ENCODE data around the gene PAX2. TPM values are rescaled to one million over a fixed set of nuclear protein-coding genes. Genes with fewer than 3 reads are reported as not detected.

The PAX2 gene
- total and polyA plus RNA-seq, 3 donors from 2014 or later, result 1.1 to 3.7 (median 1.5) TPM

DNA sequence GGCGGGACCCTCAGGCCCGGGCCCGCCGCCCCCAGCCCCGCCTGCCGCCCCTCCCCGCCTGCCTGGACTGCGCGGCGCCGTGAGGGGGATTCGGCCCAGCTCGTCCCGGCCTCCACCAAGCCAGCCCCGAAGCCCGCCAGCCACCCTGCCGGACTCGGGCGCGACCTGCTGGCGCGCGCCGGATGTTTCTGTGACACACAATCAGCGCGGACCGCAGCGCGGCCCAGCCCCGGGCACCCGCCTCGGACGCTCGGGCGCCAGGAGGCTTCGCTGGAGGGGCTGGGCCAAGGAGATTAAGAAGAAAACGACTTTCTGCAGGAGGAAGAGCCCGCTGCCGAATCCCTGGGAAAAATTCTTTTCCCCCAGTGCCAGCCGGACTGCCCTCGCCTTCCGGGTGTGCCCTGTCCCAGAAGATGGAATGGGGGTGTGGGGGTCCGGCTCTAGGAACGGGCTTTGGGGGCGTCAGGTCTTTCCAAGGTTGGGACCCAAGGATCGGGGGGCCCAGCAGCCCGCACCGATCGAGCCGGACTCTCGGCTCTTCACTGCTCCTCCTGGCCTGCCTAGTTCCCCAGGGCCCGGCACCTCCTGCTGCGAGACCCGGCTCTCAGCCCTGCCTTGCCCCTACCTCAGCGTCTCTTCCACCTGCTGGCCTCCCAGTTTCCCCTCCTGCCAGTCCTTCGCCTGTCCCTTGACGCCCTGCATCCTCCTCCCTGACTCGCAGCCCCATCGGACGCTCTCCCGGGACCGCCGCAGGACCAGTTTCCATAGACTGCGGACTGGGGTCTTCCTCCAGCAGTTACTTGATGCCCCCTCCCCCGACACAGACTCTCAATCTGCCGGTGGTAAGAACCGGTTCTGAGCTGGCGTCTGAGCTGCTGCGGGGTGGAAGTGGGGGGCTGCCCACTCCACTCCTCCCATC, 82.7 kb downstream of the PAX2 start:
- Histone ChIP-seq H3K4me1 (peaks cover 11% of the 10 kb centered on the region), H3K27me3 (peaks cover 6% of the 10 kb centered on the region), H3K4me3 (peak overlapping the region; percentile 40 to 47), H3K27ac (no peak overlapping the region), H3K36me3 (ENCODE audit: low read depth, missing control alignments) (no peaks in the 10 kb centered on the region), H3K9me3 (no peaks in the 10 kb centered on the region)
- no peak for TF ChIP-seq POLR2A (IDR thresholded peaks at IDR 0.05)
- TF ChIP-seq, protein P1, sequence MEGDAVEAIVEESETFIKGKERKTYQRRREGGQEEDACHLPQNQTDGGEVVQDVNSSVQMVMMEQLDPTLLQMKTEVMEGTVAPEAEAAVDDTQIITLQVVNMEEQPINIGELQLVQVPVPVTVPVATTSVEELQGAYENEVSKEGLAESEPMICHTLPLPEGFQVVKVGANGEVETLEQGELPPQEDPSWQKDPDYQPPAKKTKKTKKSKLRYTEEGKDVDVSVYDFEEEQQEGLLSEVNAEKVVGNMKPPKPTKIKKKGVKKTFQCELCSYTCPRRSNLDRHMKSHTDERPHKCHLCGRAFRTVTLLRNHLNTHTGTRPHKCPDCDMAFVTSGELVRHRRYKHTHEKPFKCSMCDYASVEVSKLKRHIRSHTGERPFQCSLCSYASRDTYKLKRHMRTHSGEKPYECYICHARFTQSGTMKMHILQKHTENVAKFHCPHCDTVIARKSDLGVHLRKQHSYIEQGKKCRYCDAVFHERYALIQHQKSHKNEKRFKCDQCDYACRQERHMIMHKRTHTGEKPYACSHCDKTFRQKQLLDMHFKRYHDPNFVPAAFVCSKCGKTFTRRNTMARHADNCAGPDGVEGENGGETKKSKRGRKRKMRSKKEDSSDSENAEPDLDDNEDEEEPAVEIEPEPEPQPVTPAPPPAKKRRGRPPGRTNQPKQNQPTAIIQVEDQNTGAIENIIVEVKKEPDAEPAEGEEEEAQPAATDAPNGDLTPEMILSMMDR (IDR thresholded peaks at IDR 0.05), result no peak
- DNase-seq, result peak; percentile 48
- 2% methylated on average over 33 to 38 of the region's 69 CpGs for WGBS, 2 donors
- intact Hi-C loops (cut with DNase I; ENCODE audit: low total_unique reads), result no loop called here

DNA sequence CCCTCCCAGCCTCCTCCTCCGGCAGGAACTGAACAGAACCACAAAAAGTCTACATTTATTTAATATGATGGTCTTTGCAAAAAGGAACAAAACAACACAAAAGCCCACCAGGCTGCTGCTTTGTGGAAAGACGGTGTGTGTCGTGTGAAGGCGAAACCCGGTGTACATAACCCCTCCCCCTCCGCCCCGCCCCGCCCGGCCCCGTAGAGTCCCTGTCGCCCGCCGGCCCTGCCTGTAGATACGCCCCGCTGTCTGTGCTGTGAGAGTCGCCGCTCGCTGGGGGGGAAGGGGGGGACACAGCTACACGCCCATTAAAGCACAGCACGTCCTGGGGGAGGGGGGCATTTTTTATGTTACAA, 83.3 kb downstream of the PAX2 start:
- 2% methylated on average over 14 to 20 of the region's 20 CpGs for WGBS, 2 donors
- Histone ChIP-seq H3K9me3 (no peaks in the 10 kb centered on the region), H3K4me3 (peak overlapping the region in 1 of 2 donors; percentile 47), H3K4me1 (peaks cover 11% of the 10 kb centered on the region), H3K27ac (no peak overlapping the region), H3K36me3 (ENCODE audit: low read depth, missing control alignments) (no peaks in the 10 kb centered on the region), H3K27me3 (peaks cover 6% of the 10 kb centered on the region)
- no peak for TF ChIP-seq POLR2A (IDR thresholded peaks at IDR 0.05)
- intact Hi-C loops (cut with DNase I; ENCODE audit: low total_unique reads), result no loop called here
- no peak for DNase-seq

DNA sequence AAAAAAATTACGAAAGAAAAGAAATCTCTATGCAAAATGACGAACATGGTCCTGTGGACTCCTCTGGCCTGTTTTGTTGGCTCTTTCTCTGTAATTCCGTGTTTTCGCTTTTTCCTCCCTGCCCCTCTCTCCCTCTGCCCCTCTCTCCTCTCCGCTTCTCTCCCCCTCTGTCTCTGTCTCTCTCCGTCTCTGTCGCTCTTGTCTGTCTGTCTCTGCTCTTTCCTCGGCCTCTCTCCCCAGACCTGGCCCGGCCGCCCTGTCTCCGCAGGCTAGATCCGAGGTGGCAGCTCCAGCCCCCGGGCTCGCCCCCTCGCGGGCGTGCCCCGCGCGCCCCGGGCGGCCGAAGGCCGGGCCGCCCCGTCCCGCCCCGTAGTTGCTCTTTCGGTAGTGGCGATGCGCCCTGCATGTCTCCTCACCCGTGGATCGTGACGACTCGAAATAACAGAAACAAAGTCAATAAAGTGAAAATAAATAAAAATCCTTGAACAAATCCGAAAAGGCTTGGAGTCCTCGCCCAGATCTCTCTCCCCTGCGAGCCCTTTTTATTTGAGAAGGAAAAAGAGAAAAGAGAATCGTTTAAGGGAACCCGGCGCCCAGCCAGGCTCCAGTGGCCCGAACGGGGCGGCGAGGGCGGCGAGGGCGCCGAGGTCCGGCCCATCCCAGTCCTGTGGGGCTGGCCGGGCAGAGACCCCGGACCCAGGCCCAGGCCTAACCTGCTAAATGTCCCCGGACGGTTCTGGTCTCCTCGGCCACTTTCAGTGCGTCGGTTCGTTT, 83.9 kb downstream of the PAX2 start:
- DNase-seq, result no peak
- peaks cover 6% of the 10 kb centered on the region for H3K27me3 ChIP-seq

DNA sequence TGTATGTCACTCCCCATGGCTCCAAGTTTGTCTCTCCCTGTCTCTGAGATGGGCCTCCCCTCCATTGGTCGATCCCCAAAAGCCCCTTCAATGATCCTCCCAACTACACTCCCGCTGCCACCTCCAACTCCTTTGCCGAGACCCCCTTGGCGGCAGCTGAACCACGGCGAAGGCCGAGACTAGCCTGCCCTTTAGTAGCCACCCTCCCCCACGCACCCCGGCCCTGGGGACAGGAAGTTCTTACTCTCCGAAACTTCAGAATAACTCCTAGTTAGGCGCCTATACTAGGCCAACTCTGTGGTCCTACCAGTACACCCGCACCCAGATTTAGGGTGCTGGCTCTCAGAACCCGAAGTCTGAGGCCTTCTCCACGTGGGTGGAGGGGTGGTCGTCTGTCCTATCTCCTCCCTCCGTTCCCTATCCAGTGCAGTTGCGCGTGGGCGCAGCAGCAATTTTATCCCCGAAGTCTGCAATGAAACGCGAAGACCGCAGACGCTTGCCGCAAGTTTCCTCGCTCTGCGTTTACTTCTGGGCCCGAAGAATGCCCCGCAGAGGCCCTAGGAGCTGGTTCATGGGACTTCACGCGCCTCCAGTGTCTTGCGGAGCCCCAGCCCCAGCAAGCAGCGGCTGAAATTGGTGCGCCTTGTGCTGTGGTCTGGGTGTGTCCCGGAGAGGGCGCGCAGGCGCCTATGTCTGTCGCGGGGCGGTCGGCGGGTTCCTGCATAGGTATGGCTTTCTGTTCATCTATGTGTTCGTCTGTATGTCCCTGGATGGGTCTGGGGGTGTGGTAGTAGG, 84.7 kb downstream of the PAX2 start:
- TF ChIP-seq, protein P1 (IDR thresholded peaks at IDR 0.05), result no peak
- no peak overlapping the region for H3K4me3 ChIP-seq
- H3K27ac ChIP-seq, result no peak overlapping the region
- no peaks in the 10 kb centered on the region for H3K36me3 ChIP-seq (ENCODE audit: low read depth, missing control alignments)
- no peaks in the 10 kb centered on the region for H3K9me3 ChIP-seq
- DNase-seq, result no peak
- intact Hi-C loops (cut with DNase I; ENCODE audit: low total_unique reads), result no loop called here
- peaks cover 6% of the 10 kb centered on the region for H3K27me3 ChIP-seq
- peaks cover 11% of the 10 kb centered on the region for H3K4me1 ChIP-seq
- WGBS, 2 donors, result 10 to 11% methylated on average over 40 to 44 of the region's 44 CpGs

More for the DNA sequence above, 83.9 kb downstream of the PAX2 start:
- 4 to 7% methylated on average over 58 of the region's 58 CpGs for WGBS, 2 donors
- no peak for TF ChIP-seq POLR2A (IDR thresholded peaks at IDR 0.05)
- TF ChIP-seq, protein P1 (IDR thresholded peaks at IDR 0.05), result no peak
- H3K4me1 ChIP-seq, result peaks cover 11% of the 10 kb centered on the region
- intact Hi-C loops (cut with DNase I; ENCODE audit: low total_unique reads), result no loop called here
- H3K9me3 ChIP-seq, result no peaks in the 10 kb centered on the region
- H3K27ac ChIP-seq, result no peak overlapping the region
- peak overlapping the region in 1 of 2 donors; percentile 3 for H3K4me3 ChIP-seq
- H3K36me3 ChIP-seq (ENCODE audit: low read depth, missing control alignments), result no peaks in the 10 kb centered on the region

DNA sequence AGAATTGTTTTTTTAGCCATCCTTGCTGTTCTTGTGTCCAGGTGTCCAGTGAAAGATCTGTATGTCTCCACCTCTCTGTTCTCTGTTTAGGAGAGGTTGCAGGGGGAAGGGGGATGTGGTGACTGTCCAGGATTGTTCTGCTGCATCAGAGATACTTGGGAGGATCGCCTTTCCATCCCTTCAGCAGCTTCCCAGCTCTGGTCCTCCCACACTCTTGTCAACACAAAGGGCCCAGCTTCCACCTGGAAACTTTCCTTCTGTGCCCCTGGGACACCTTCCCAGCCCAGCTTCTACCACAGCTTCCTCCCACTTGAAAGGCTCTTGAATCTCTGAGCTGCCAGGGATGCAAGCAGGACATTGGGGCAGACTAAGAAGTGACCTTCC, 85.3 kb downstream of the PAX2 start:
- no peak overlapping the region for H3K27ac ChIP-seq
- H3K4me3 ChIP-seq, result no peak overlapping the region
- TF ChIP-seq, protein P1 (IDR thresholded peaks at IDR 0.05), result no peak
- peaks cover 11% of the 10 kb centered on the region for H3K4me1 ChIP-seq
- no peaks in the 10 kb centered on the region for H3K9me3 ChIP-seq
- peaks cover 6% of the 10 kb centered on the region for H3K27me3 ChIP-seq
- no peak for DNase-seq
- 17 to 26% methylated on average over 1 of the region's 1 CpG for WGBS, 2 donors
- intact Hi-C loops (cut with DNase I; ENCODE audit: low total_unique reads), result no loop called here
- no peaks in the 10 kb centered on the region for H3K36me3 ChIP-seq (ENCODE audit: low read depth, missing control alignments)

All from testis (tissue), 3 donors.